Measurements from ENCODE around the gene ZSWIM6. TPM values are rescaled to one million over a fixed set of nuclear protein-coding genes. Genes with fewer than 3 reads are reported as not detected.

The ZSWIM6 gene
- total RNA-seq, 4 donors from 2014 or later: 7.8 to 25.5 (median 21.0) TPM

- no peak overlapping the region for H3K27ac ChIP-seq
- TF ChIP-seq CTCF (IDR thresholded peaks at IDR 0.05) (no peak), POLR2A (IDR thresholded peaks at IDR 0.05) (no peak), POLR2AphosphoS5 (IDR thresholded peaks at IDR 0.05) (no peak), EP300 (IDR thresholded peaks at IDR 0.05; ENCODE audit: low read depth) (no peak)
Measured at GRCh38 chr5:61491861-61492260, 159.8 kb downstream of the ZSWIM6 start.

GRCh38 chr5:61493973-61494372 lies 161.9 kb downstream of the ZSWIM6 start:
- peaks cover 0 to 9% (median 0%) of the 10 kb centered on the region in 4 donors for H3K4me1 ChIP-seq
- H3K4me3 ChIP-seq: no peak overlapping the region
- WGBS, 2 donors (ENCODE audit: low coverage in 1 of 2): 72 to 83% methylated on average over 4 to 7 of the region's 7 CpGs
- DNase-seq: no peak
- H3K36me3 ChIP-seq: no peaks in the 10 kb centered on the region
- intact Hi-C loops (cut with DNase I; ENCODE audit: low total_unique reads): no loop called here
- H3K27me3 ChIP-seq: no peaks in the 10 kb centered on the region
- H3K9me3 ChIP-seq: no peaks in the 10 kb centered on the region
- H3K27ac ChIP-seq: no peak overlapping the region
- no peak for TF ChIP-seq CTCF (IDR thresholded peaks at IDR 0.05)
- TF ChIP-seq POLR2A (IDR thresholded peaks at IDR 0.05): no peak
- TF ChIP-seq EP300 (IDR thresholded peaks at IDR 0.05; ENCODE audit: low read depth): no peak
- TF ChIP-seq POLR2AphosphoS5 (IDR thresholded peaks at IDR 0.05): no peak
- in situ Hi-C loops (cut with MboI; ENCODE audit: low pct_ligation_motif_present in 1 of 4, low pct_unique_long_range_greater_than_20kb in 1 of 4, low sequenced_read_pairs in 3 of 4): no loop called here

More at GRCh38 chr5:61491861-61492260, 159.8 kb downstream of the ZSWIM6 start:
- Histone ChIP-seq H3K36me3 (no peaks in the 10 kb centered on the region), H3K27me3 (no peaks in the 10 kb centered on the region), H3K4me1 (peaks cover 0 to 9% (median 0%) of the 10 kb centered on the region in 4 donors), H3K4me3 (no peak overlapping the region), H3K9me3 (no peaks in the 10 kb centered on the region)
- WGBS, 2 donors (ENCODE audit: low coverage in 1 of 2): 85 to 89% methylated on average over 1 of the region's 1 CpG
- in situ Hi-C loops (cut with MboI; ENCODE audit: low pct_ligation_motif_present in 1 of 4, low pct_unique_long_range_greater_than_20kb in 1 of 4, low sequenced_read_pairs in 3 of 4): no loop called here
- intact Hi-C loops (cut with DNase I; ENCODE audit: low total_unique reads): no loop called here
- no peak for DNase-seq

- Histone ChIP-seq H3K27me3 (no peaks in the 10 kb centered on the region), H3K4me1 (peaks cover 0 to 8% (median 0%) of the 10 kb centered on the region in 4 donors), H3K9me3 (no peaks in the 10 kb centered on the region), H3K4me3 (no peak overlapping the region), H3K36me3 (no peaks in the 10 kb centered on the region), H3K27ac (no peak overlapping the region)
- in situ Hi-C loops (cut with MboI; ENCODE audit: low pct_ligation_motif_present in 1 of 4, low pct_unique_long_range_greater_than_20kb in 1 of 4, low sequenced_read_pairs in 3 of 4): no loop called here
- no peak for DNase-seq
- intact Hi-C loops (cut with DNase I; ENCODE audit: low total_unique reads): no loop called here
- no peak for TF ChIP-seq POLR2AphosphoS5 (IDR thresholded peaks at IDR 0.05)
- WGBS, 2 donors (ENCODE audit: low coverage in 1 of 2): 93 to 100% methylated on average over 2 to 3 of the region's 3 CpGs
Measured at GRCh38 chr5:61496446-61496845, 164.4 kb downstream of the ZSWIM6 start.

GRCh38 chr5:61496860-61497259 lies 164.8 kb downstream of the ZSWIM6 start:
- peaks cover 0 to 7% (median 0%) of the 10 kb centered on the region in 4 donors for H3K4me1 ChIP-seq
- in situ Hi-C loops (cut with MboI; ENCODE audit: low pct_ligation_motif_present in 1 of 4, low pct_unique_long_range_greater_than_20kb in 1 of 4, low sequenced_read_pairs in 3 of 4) (no loop called here), intact Hi-C loops (cut with DNase I; ENCODE audit: low total_unique reads) (no loop called here)
- no peaks in the 10 kb centered on the region for H3K36me3 ChIP-seq
- TF ChIP-seq POLR2A (IDR thresholded peaks at IDR 0.05): no peak
- no peak for TF ChIP-seq POLR2AphosphoS5 (IDR thresholded peaks at IDR 0.05)
- no peak overlapping the region for H3K27ac ChIP-seq
- H3K27me3 ChIP-seq: no peaks in the 10 kb centered on the region
- no peaks in the 10 kb centered on the region for H3K9me3 ChIP-seq
- no peak for DNase-seq
- WGBS, 2 donors (ENCODE audit: low coverage in 1 of 2): 54 to 79% methylated on average over 4 of the region's 4 CpGs
- H3K4me3 ChIP-seq: no peak overlapping the region

GRCh38 chr5:61498121-61498520 lies 166.1 kb downstream of the ZSWIM6 start:
- H3K36me3 ChIP-seq: no peaks in the 10 kb centered on the region
- H3K9me3 ChIP-seq: no peaks in the 10 kb centered on the region
- 87 to 89% methylated on average over 5 of the region's 5 CpGs for WGBS, 2 donors (ENCODE audit: low coverage in 1 of 2)
- DNase-seq: no peak
- in situ Hi-C loops (cut with MboI; ENCODE audit: low pct_ligation_motif_present in 1 of 4, low pct_unique_long_range_greater_than_20kb in 1 of 4, low sequenced_read_pairs in 3 of 4): no loop called here
- intact Hi-C loops (cut with DNase I; ENCODE audit: low total_unique reads): no loop called here
- H3K27ac ChIP-seq: no peak overlapping the region
- H3K4me3 ChIP-seq: no peak overlapping the region
- peaks cover 0 to 7% (median 0%) of the 10 kb centered on the region in 4 donors for H3K4me1 ChIP-seq
- H3K27me3 ChIP-seq: no peaks in the 10 kb centered on the region
- TF ChIP-seq EP300 (IDR thresholded peaks at IDR 0.05; ENCODE audit: low read depth): no peak
- no peak for TF ChIP-seq POLR2AphosphoS5 (IDR thresholded peaks at IDR 0.05)
- TF ChIP-seq CTCF (IDR thresholded peaks at IDR 0.05): no peak
- no peak for TF ChIP-seq POLR2A (IDR thresholded peaks at IDR 0.05)

Measured in transverse colon (tissue), 4 donors.